NB4 (cell line): Measurements from ENCODE around the gene RTL1.

Experiments
- DNase-seq: peaks from one replicate; pipeline ENCODE4 v3.0.0; 2010; ENCODE audit warnings: low read depth
- H3K4me3 ChIP-seq: one replicate; pipeline ENCODE4 v1.5.1; 2011; ENCODE audit warnings: mild to moderate bottlenecking, low read depth, low read length, moderate library complexity
- MYC ChIP-seq: IDR thresholded peaks from 2 replicates; pipeline ENCODE4 v1.6.1; 2011; ENCODE audit warnings: low read depth, low read length
- POLR2A ChIP-seq: IDR thresholded peaks from 2 replicates; pipeline ENCODE4 v1.6.1; 2011; ENCODE audit warnings: mild to moderate bottlenecking; ENCODE audit not compliant: insufficient read length; ENCODE audit errors: extremely low read depth
- TF ChIP-seq, protein P1 (sequence below): IDR thresholded peaks from 2 replicates; pipeline ENCODE4 v1.6.1; 2011; ENCODE audit warnings: low read depth, low read length
- TF ChIP-seq, protein P2 (sequence below): IDR thresholded peaks from one replicate; pipeline ENCODE4 v1.5.1; 2012; ENCODE audit warnings: low read depth, low read length

Gene RTL1

DNA sequence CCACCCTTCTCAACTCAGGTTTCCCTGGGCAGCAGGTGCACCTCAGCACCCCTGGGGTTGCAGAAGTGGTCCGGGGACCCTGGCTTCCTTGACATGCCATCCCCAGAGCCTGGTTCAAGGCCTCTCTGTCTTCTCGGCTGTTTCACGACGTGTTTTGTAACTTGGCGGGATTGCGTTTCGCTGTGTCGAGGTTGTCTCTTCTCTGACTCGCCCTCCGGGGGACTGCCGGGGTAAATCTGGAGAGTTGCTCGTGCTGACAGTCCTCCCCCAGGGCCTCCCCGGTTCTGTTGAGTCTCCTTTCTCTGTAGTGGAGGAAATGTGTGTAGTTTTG is 52.0 kb downstream of the RTL1 start:
- H3K4me3 ChIP-seq = no peak overlapping the region
- peak; percentile 23 for DNase-seq
- no peak for TF ChIP-seq MYC
- TF ChIP-seq, protein P1, sequence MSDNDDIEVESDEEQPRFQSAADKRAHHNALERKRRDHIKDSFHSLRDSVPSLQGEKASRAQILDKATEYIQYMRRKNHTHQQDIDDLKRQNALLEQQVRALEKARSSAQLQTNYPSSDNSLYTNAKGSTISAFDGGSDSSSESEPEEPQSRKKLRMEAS = no peak
- no peak for TF ChIP-seq POLR2A
- TF ChIP-seq, protein P2, sequence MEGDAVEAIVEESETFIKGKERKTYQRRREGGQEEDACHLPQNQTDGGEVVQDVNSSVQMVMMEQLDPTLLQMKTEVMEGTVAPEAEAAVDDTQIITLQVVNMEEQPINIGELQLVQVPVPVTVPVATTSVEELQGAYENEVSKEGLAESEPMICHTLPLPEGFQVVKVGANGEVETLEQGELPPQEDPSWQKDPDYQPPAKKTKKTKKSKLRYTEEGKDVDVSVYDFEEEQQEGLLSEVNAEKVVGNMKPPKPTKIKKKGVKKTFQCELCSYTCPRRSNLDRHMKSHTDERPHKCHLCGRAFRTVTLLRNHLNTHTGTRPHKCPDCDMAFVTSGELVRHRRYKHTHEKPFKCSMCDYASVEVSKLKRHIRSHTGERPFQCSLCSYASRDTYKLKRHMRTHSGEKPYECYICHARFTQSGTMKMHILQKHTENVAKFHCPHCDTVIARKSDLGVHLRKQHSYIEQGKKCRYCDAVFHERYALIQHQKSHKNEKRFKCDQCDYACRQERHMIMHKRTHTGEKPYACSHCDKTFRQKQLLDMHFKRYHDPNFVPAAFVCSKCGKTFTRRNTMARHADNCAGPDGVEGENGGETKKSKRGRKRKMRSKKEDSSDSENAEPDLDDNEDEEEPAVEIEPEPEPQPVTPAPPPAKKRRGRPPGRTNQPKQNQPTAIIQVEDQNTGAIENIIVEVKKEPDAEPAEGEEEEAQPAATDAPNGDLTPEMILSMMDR = no peak

DNA sequence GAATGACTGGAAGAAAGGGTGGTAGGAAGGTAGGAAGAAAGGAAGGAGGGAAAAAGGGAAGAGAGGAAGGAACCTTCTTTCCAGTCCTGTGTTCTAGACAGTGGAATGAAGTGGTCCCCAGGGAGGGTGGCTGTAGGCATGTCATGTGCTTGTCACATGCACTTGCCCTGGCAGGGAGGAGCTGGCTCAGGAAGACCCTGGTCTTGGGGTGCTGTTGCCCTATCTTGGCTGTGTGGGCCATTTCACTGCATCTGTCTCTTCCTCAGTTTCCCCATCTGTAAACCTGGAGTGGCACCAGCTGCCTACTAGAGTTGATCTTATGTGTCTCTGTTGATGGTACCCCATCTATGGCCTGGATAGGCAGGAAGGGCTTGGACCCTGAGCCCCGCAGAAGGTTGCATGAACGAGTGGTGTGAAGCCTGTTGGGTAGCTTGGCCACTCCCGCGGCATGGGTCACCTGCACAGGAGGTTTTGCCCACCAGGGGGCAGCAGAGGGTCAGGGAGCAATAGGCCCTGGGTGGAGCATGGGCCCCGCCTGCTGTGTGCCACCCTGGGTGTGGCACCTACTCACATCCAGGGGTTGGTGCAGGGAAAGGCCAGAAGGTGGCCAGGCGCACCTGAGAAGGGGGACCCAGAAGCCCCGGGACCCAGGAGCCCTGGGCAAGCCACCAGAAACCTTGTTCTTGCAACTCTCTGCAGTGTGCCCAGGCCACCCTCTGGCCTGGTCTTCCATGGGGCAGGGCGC is 52.5 kb downstream of the RTL1 start:
- DNase-seq = peak; percentile 74
- H3K4me3 ChIP-seq = no peak overlapping the region
- TF ChIP-seq, protein P2 = peak; percentile 84
- no peak for TF ChIP-seq POLR2A
- TF ChIP-seq, protein P1 = no peak; the same call in 1 of the 2 replicates

DNA sequence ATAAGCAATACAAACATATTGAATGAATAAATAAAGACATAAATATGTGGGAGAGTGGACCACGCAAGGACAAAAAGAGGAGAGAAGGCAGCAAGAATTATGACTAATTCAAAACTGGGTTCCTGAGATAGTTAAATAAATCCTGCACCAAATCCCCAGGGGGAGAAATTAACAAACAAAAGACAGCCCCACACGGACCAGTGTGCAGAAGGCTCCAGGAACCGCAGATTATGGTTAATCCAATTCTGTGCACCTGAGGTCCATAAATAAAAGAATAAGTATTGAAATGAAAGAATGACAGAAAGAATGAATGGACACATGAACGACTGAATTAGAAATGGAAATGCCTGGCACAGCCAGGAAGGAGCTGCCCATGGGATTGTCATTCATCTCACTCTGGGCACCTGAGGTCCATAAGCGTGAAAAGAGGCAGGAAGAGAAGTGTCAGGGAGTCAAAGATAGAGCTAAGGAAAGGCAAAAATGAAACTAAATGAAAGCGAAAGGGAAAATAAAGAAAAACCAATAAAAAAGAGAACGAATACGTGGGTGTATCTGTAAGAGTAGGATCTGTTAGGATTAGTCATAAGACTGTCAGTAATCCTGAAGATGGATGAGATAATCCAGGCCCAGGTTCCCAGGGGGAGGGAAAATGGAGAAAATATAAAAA is 54.3 kb downstream of the RTL1 start:
- no peak for DNase-seq

DNA sequence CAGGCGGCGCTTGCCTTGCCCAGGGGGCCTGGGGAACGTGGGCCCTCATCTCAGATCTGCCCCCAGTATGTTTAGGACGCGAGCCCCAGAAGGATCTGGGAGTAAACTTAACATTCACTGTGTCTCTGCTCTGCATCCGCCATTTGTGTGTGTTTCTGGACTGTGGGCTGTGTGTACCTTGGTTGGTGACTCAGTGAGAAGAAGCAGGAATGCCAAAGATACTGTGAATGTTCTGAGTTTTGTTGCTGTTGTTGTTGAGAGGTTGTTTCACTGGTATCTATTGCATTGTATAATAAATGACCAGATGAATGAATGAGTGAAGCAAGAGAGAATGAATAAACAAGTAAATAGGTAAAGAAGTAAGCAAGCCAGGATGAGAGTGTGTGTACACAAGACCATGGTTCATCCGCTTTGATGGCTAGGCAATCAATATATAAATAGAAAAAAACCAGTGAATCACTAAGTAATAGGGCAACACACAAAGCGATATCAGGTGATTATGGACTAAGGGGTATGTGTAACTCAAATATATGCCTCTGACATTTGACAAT is 57.1 kb downstream of the RTL1 start:
- TF ChIP-seq, protein P2 = no peak
- TF ChIP-seq MYC = no peak
- TF ChIP-seq POLR2A = no peak
- TF ChIP-seq, protein P1 = no peak
- DNase-seq = no peak
- no peak overlapping the region for H3K4me3 ChIP-seq

More for the DNA sequence above, 54.3 kb downstream of the RTL1 start:
- TF ChIP-seq, protein P2 = no peak
- TF ChIP-seq MYC (no peak), POLR2A (no peak)
- TF ChIP-seq, protein P1 = no peak
- H3K4me3 ChIP-seq = no peak overlapping the region

DNA sequence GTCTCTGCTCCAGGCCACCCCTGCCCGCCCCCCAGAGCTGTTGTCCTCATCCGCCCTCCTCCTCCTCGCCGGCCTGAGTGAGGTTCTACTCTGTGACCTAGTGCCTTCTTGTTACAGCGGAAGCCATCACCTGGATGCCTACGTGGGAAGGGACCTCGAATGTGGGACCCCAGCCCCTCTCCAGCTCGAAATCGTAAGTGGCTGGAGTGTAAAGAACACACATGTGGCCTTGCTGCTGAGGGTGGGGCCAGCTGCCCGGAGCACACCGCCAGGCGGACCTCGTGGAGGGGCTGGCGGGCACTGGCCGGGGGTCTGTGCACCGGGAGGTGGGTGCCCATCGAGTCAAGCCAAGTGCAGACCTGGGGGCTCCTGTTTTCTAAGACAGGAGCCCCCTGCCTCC is 58.2 kb downstream of the RTL1 start:
- no peak overlapping the region for H3K4me3 ChIP-seq
- TF ChIP-seq, protein P2 = no peak
- no peak for TF ChIP-seq MYC
- no peak for DNase-seq
